ENCODE results near the gene ATP1A1. TPM values are rescaled to one million over a fixed set of nuclear protein-coding genes. Genes with fewer than 3 reads are reported as not detected.
A peak's percentile ranks its signal among the peaks of the same experiment; 100 is the strongest.

The ATP1A1 gene
- total and polyA plus RNA-seq, 9 of the 15 experiments (the other 6 are each of a cell fraction or from before 2014, with no cell fraction given): 99.3 to 513 (median 234) TPM

- TF ChIP-seq, protein P1, sequence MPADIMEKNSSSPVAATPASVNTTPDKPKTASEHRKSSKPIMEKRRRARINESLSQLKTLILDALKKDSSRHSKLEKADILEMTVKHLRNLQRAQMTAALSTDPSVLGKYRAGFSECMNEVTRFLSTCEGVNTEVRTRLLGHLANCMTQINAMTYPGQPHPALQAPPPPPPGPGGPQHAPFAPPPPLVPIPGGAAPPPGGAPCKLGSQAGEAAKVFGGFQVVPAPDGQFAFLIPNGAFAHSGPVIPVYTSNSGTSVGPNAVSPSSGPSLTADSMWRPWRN (IDR thresholded peaks at IDR 0.05; ENCODE audit: low read depth): no peak
- peak; percentile 38; the same call in 1 of the 2 replicates for TF ChIP-seq TCF3 (CRISPR knock-in tag; IDR thresholded peaks at IDR 0.05)
- TF ChIP-seq NR0B1 (IDR thresholded peaks at IDR 0.05; ENCODE audit: partially characterized antibody): no peak
- TF ChIP-seq ARID1B (IDR thresholded peaks at IDR 0.05): peak; percentile 58
- TF ChIP-seq CTBP1 (IDR thresholded peaks at IDR 0.05; ENCODE audit: borderline replicate concordance): peak; percentile 28; the same call in 1 of the 2 replicates
- TF ChIP-seq CBFA2T2 (conservative IDR thresholded peaks at IDR 0.05): 0 out of 2 replicates have a peak, but pooled peaks have one; percentile 12
- TF ChIP-seq, protein P2, sequence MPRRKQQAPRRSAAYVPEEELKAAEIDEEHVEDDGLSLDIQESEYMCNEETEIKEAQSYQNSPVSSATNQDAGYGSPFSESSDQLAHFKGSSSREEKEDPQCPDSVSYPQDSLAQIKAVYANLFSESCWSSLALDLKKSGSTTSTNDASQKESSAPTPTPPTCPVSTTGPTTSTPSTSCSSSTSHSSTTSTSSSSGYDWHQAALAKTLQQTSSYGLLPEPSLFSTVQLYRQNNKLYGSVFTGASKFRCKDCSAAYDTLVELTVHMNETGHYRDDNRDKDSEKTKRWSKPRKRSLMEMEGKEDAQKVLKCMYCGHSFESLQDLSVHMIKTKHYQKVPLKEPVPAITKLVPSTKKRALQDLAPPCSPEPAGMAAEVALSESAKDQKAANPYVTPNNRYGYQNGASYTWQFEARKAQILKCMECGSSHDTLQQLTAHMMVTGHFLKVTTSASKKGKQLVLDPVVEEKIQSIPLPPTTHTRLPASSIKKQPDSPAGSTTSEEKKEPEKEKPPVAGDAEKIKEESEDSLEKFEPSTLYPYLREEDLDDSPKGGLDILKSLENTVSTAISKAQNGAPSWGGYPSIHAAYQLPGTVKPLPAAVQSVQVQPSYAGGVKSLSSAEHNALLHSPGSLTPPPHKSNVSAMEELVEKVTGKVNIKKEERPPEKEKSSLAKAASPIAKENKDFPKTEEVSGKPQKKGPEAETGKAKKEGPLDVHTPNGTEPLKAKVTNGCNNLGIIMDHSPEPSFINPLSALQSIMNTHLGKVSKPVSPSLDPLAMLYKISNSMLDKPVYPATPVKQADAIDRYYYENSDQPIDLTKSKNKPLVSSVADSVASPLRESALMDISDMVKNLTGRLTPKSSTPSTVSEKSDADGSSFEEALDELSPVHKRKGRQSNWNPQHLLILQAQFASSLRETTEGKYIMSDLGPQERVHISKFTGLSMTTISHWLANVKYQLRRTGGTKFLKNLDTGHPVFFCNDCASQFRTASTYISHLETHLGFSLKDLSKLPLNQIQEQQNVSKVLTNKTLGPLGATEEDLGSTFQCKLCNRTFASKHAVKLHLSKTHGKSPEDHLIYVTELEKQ (CRISPR knock-in tag; IDR thresholded peaks at IDR 0.05): no peak
- no peak for TF ChIP-seq MECOM (CRISPR knock-in tag; IDR thresholded peaks at IDR 0.05)
- no peak for TF ChIP-seq ESRRA (IDR thresholded peaks at IDR 0.05; ENCODE audit: borderline replicate concordance, low read depth)
- no peak for TF ChIP-seq ZNF263 (CRISPR knock-in tag; IDR thresholded peaks at IDR 0.05; ENCODE audit: borderline replicate concordance)
- TF ChIP-seq ZNF354B (CRISPR knock-in tag; IDR thresholded peaks at IDR 0.05): no peak
- TF ChIP-seq ELK3 (CRISPR knock-in tag; IDR thresholded peaks at IDR 0.05): no peak
- TF ChIP-seq, protein P3, sequence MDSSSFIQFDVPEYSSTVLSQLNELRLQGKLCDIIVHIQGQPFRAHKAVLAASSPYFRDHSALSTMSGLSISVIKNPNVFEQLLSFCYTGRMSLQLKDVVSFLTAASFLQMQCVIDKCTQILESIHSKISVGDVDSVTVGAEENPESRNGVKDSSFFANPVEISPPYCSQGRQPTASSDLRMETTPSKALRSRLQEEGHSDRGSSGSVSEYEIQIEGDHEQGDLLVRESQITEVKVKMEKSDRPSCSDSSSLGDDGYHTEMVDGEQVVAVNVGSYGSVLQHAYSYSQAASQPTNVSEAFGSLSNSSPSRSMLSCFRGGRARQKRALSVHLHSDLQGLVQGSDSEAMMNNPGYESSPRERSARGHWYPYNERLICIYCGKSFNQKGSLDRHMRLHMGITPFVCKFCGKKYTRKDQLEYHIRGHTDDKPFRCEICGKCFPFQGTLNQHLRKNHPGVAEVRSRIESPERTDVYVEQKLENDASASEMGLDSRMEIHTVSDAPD (CRISPR knock-in tag; IDR thresholded peaks at IDR 0.05): no peak
- TF ChIP-seq POLR2B (IDR thresholded peaks at IDR 0.05; ENCODE audit: low read depth, partially characterized antibody): no peak
- TF ChIP-seq IFI16 (CRISPR knock-in tag; IDR thresholded peaks at IDR 0.05): no peak
Measured at GRCh38 chr1:116405241-116406135, 32.4 kb downstream of the ATP1A1 start (continued).
